HG03442 (cell line): ENCODE data around the gene ZNF207.
"Not testable (repeated sequence)": the region's sequence is repeated elsewhere in the genome, so short reads cannot be mapped to it uniquely, and the experiment has no call there.

ENCODE experiments used
- ATAC-seq: cut with Tn5 transposase; IDR thresholded peaks from one replicate; pipeline ENCODE4 v1.9.1; 2021; ENCODE audit warnings: mild to moderate bottlenecking, moderate library complexity; ENCODE audit not compliant: unreplicated experiment

Gene ZNF207

DNA sequence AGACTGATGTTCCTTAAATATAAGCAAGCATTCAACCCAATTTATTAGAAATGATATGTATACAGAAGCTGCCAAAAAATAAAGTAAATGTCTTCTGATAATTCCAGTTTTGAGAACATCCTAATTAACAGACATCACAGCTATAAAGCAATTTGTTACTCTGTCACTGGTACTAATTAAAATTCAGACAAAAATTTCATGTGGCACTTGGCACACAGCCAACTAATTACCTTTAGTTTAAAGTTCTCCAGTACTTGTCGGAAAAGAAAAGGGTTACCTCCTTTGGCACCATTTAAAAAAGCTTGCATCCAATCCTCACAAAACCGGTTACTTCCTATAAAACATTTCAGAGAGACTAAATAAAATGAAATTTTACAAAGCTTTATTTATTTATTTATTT is 16.8 kb upstream of the ZNF207 start:
- no peak for ATAC-seq

DNA sequence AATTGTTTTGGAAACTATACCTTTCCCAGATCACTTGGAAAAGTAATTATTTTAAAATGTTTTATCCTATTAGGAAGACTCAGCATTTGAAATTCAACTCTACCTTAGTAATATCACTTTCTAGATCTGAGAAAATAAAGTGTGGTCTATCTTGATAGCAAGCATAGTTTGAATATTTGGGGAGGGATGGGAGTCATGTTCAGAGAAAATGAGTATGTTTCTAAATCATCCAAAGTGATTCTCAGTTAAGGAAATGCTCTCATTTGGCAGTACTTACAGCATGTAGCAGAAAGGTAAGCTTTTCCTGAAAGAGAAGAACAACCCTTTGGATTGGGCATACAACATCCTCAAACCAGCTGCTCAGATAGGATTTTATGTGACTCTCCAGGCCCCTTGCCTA is 14.9 kb upstream of the ZNF207 start:
- no peak for ATAC-seq

DNA sequence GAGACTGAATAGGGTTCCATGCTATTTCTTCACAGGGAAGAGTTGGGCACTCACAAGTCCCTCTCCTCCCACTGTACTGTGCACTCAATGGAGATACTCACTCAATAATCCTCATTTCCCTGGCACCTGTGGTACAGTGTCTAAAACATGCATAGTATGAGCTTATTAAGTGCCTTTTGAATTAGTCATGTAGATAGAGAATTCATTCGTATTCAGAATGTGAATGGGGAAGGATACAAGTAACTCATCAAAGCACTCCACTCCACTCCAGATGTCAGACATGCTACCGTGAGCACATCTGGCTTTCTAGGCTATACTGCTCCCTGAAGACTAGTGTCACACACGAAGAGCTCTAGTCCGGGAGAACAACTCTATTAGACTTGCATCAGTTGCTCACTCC is 14.3 kb upstream of the ZNF207 start:
- ATAC-seq, result no peak

DNA sequence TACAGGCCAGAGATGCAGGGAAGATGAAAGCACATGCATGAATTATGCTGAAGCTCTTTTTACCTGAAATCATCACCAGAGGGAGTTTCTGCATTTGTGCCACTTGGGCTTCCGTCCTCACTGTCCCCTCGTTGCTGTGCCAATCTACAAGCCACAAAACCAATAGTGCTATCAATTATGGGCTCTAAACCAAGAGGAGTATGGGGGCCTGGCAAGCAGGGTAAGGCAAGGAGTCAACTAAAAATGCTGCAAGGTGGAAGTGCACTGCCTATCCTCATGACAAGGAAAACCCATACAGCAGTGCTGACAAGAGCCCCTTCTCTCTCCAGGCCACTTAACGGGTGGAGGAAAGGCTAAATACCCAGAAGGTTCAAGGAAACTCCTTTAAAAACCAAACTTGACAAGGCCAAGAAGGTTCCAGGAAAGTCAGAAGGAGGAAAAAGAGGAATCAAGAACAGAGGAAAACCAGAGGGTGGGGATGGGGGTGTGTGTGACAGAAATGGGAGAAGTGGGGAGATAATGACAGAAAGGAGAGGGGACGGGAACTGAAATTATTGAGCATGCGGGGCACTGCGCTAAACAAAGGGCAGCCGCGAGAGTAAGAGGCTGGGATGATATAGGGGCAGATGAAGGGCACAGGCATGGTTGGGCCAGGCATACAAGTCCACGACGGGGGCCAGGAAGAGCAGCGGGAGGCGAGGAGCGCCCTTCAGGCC is 8.7 kb upstream of the ZNF207 start:
- no peak for ATAC-seq

DNA sequence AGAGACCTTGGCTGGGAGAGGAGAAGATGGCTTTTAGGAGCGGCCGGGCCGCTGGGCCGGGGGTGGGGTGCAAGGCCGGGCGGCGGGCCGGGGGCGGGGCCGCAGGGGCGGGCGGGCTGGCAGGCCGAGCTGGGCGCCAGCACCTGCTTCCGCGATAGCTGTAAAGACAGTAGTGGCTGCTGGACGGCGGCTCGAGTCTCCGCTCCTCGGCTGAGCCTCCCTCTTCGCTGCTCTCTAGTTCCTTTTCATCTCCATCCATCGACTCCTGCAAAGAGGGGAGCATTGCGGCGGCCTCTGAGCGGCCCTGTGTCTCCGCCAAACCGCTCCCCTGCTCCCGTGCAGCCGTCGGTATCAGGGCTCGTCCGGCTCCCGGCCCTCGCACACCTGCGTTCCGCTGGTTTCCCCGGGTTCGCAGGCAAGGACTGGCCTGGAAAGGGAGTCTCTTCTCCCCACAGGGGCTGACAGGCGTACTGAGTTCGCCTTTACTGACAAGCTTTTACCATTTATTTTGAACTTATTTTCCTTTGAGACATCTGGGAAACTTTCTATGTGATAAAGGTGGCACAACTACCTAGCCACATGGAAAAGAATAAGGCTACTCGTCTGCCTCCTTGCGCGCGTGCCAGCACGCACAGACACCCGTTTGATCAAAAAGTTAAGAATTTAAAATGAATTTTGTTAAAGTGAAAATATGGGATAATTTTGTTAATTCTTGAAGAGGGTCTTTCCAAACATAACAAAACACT is 7.9 kb upstream of the ZNF207 start, which contains the start of gene C17orf75:
C17orf75 (minus strand) TSS at position 317 of the 746 bp plus-strand sequence; CDS start at position 283, 34 bp downstream.
- ATAC-seq, result peak; percentile 69

DNA sequence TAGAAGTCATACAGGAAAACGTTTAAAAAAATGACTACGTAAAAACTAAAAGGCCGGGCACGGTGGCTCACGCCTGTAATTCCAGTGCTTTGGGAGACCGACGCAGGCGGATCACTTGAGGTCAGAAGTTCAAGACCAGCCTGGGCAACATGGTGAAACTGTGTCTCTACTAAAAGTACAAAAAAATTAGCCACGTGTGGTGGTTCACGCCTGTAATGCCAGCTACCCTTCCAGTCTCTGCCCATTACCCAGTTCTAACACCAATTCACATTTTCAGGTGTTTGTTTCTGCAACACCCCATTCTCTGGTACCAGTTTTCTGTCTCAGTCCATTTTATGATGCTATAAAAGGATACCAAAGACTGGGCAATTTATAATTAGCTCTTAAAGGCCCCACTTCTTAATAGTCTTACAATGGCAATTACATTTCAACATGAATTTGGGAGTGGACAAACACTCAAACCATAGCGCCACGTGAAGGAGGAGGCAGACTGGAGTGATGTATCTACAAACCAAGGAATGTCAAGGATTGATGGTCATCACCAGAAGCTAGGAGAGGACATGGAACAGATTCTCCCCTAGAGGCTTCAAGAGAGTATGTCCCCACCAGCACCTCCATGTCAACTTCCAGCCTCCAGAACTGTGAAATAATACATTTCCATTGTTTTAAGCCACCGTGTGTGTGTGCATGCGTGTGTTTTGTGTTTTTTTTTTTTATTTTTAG is 7.2 kb upstream of the ZNF207 start:
- no peak for ATAC-seq

DNA sequence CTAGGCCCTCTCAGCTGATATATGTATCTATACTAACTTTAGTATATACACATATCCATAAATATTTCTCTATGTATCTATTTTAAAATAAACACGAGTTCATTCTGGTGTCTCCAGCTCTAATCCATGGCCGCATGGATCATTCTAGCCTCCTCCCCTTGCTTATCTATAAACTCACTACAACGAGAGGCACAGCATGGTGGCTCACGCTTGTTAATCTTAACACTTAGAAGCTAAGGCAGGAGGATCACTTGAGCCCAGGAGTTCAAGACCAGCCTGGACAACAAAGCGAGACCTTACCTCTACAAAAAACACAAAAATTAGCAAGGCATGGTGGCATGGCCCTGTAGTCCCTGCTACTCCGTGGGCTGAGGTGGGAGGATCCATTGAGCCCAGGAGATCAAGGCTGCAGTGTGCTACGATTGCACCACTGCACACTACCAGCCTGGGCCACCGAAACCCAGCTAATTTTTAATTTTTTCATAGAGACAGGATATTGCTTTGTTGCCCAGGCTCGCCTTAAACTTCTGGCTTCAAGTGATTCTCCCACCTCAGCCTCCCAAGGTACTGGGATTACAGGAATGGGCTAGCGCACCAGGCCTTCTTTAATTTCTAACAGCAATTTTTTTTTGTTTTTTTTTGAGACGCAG is 3.9 kb upstream of the ZNF207 start:
- ATAC-seq, result no peak

DNA sequence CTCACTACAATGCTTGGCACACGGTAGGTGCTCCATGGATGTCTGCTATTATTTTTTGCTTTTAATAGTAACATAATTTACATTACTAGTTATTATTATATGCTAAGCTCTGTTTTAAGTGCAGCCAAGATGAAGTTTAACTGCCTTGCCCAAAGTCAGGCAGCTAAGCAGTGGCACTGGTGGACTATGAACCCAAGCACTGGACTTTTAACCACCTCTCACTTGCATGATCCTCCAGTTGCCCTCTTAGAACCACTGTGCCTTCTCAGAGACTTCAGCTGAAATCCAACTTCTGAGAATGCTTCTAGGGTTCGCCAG is 1.5 kb upstream of the ZNF207 start:
- ATAC-seq, result no peak

DNA sequence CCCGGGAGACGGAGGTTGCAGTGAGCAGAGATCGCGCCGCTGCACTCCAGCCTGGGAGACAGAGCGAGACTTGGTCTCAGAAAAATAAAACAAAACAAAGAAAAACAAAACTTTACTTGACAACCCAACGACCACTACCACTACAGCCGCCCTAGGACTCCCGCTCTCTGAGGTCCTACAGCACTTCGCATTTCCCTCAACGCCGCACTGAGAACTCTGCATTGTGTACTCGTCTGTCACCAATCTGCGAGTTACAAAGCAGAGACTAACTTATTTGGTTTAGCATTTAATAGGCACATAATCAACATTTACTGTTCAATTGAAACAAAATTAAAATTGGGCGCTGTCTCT is 479 bp upstream of the ZNF207 start:
- ATAC-seq, result no peak

DNA sequence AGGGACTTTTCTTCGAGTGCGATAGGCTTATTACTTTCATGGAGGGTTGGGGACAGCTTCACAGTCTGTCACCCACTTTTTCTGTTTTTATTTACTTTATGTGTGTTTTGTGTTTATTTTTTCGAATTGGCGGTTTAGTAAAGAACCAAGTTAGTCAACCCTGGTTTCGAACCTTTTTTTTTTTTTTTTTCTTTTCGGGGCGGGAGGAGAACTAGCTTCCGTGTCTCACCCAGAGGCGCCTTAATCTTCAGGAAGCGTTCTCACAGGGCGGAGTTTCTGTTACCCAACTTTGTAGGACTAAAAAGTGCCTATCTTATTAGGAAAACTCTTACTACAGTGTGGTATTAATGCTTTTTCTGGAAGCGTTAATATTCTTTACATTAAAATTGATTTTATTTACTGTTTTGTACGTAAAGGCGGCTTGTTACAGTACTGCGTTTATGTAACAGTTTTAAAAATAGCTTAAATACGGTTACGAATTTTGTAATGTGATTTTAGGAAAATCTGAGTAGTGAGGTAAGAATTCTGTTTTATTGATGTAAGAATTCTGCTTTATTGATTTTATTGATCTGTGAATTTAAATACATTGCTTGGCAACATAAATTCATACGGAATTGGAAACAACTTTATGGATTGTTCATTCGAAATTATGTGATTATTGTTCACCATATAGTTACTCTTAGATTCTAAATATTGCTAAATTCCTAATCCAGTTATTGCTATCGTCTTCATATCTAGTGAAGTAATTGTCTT is 885 bp downstream of the ZNF207 start:
- ATAC-seq, result peak; percentile 9

DNA sequence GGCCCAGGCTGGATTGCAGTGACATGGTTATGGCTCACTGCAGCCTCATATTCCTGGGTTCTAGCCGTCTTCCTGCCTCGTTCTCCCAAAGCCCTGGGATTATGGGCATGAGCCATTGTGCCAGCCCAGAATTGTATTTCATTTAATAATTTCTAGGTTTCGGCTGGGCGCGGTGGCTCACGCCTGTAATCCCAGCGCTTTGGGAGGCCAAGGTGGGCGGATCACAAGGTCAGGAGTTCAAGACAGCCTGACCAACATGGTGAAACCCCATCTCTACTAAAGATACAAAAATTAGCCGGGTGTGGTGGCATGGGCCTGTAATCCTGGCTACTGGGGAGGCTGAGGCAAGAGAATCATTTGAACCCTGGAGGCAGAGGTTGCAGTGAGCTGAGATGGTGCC is 2.8 kb downstream of the ZNF207 start:
- ATAC-seq, result not testable (repeated sequence)

DNA sequence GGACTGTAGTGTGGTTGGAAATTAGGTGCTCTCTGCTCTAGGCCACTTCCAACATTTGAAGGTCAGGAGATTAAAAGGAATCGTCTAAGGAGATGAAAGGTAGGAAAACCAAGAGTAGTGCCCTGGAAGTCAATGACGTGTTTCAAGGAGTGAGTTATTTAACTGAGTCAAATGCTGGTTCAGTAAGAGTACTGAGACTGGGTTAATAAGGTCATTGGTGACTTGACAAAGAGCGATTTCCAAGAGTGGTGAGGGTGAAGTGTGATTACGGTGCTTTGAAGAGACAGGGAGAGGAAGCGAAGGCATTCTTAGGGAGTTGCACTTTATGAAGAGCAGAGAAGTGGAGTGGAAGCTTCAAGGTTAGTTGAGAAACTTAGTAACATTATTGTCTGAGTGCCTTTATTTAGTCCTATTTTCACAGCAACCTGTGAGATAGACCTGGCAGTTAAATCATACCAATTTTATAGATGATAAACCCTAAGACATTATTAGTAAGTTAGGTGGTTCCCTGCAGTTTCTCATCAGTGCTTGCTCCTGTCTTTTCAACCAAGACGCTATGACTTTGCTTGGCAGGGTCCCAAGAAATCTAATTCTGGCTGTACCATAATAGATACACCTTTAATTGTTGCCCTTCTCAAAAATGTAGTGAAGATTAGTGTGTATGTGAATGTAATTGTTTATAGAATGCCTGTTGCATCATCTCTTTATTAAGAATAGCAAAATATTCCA is 5.9 kb downstream of the ZNF207 start:
- ATAC-seq, result no peak

DNA sequence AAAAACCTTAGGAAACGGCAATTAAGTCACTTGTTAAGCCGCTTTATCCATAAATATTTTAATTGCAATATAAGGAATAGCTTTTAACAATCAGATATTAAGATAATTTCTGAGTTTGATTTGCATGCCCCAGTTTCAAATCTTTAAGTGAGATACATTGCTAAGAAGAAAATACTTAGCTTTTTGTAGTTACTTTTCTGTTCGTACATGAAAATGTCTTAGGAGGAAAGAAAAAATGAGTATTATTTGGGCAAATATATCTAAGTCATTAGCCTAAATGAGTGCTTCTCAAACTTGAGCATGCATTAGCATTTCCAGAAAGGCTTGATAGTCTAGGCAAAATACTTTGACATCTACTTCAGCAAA is 6.4 kb downstream of the ZNF207 start:
- ATAC-seq, result no peak

DNA sequence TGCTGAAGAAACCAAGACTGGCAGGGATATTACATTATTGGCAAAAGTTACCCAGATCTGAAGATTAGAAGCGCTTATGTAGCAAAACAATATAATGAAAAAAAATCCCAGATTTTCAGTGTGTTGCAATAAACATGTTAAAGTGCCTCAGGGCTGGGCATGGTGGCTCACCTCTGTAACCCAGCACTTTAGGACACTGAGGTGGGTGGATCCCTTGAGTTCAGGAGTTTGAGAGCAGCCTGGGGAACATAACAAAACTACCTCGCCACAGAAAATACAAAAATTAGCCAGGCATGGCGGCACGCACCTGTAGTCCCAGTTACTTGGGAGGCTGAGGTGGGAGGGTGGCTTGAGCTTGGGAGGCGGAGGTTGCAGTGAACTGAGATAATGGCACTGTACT is 6.8 kb downstream of the ZNF207 start:
- no peak for ATAC-seq

DNA sequence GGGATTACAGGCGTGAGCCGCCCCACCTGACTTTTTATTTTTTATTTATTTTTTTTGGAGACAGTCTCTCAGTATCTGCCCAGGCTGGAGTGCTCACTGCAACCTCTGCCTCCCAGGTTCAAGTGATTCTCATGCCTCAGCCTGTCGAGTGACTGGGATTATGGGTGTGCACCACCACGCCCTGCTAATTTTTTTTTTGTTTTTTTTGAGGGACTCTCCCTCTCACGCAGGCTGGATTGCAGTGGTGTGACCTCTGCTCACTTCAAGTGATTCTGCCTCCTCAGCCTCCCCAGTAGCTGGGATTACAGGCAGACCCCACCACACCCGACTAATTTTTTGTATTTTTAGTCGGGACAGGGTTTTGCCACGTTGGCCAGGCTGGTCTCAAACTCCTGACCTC is 7.7 kb downstream of the ZNF207 start:
- ATAC-seq, result no peak

DNA sequence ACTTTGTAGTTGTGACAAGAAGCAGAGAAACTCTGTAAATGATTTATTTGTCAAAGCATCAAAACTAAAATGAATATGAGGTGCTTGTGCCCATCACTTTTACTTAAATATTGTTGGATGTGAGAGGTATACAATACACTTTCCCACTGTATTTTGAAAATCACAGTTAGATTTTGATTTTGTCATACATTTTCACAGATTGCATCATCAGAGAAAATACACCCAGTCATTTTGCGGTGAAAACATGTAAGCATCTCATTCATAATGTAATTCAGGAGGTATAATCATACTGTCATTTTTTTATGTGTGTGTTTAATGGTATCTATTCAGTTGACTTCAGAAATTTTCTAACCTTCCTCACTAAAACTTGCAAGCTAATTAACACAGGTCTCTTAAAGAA is 11.3 kb downstream of the ZNF207 start:
- no peak for ATAC-seq

DNA sequence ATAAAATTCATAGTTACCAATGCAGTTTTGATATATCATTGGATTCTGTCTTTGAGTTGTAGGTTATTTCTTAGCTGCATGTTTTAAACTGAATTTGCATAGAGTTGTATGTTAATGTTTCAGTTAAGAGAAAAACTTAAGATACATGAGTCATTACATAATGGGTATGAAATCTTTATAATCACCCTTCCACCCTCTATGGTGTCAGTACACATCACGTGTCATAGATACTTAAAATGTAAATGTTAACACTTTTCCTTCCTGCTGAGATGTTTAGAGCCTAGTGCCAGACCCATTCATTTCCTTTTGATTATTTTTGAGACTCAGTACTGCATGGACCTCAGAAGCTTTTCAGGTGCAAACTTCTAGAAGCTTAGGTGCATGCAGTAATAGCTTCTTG is 20.5 kb downstream of the ZNF207 start:
- no peak for ATAC-seq

DNA sequence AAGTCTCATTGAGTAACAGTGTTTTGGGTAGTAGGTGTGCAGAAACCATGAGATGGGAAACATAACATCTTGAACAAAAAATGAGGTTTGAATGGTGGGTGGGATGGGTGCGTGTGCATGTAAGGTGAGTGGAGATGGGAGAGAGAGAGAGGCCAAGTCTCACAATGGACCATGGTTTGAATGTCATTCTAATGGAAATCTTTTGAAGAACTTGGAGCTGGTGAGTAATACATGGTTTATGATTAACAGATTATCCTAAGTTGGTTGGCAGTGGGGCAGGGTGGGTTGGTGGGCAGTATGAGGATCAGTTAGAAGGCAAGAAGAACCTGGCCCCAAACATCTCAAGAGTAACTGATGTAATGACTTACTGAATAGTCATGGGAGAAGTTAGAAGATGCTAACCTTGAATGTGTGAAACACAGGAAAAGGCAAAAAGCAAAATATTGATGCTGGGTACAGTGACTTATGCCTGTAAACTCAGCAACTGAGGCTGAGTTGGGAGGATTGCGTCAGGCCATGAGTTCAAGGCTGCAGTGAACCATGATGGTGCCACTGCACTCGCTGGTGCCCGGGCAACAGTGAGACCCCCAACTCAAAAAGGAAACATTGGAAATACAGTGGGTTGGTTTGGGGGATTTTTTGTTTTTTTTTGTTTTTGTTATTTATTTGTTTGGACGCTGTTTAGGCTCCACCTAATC is 32.7 kb downstream of the ZNF207 start:
- ATAC-seq, result no peak

DNA sequence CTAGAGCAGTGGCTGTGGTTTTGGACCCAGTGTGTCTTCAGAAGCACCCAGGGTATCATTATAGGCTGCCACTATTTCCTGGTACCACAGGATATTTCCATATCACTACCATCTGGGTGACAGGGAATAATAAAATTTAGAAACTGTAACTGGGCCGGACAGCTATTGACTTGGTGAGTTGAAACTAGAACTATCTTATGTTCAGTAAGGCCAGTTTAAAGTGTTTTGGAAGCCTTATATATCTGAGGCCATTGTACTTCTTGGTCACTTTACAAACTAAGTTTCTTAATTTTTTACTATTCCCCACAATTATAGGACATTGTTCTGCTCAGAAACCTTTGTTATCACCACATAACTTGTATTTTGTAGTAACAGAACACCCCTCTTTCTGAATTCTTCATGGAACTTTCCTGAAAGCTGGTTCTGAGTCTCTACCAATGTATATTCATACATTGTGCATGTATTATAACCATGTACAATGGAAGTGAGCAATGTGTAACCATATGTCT is 34.0 kb downstream of the ZNF207 start:
- ATAC-seq, result no peak
